T-helper 17 cell (primary cell): ENCODE measurements around the gene SMC1B. TPM values are rescaled to one million over a fixed set of nuclear protein-coding genes. Genes with fewer than 3 reads are reported as not detected.

Source experiments
- ATAC-seq: fragments of 150-1000 bp; cut with Tn5 transposase; 2 replicates; pipeline ENCODE4 v1.10.0; 2021; ENCODE audit warnings: mild to moderate bottlenecking, moderate library complexity
- DNase-seq, 3 donors: peaks; one replicate each; pipeline versions ENCODE4 v3.0.0 to v3.0.0-alpha.2; 2020 to 2021
- H3K9me3 ChIP-seq: one replicate; pipeline ENCODE4 v1.7.0; 2013; ENCODE audit warnings: low read length, mild to moderate bottlenecking; ENCODE audit not compliant: control insufficient read depth, poor library complexity, severe bottlenecking
- H3K27ac Mint-ChIP-seq: one replicate; pipeline ENCODE4 v1.8.0; 2022; ENCODE audit warnings: mild to moderate bottlenecking, moderate library complexity, mixed read lengths
- H3K27me3 Mint-ChIP-seq: one replicate; pipeline ENCODE4 v1.8.0; 2022; ENCODE audit warnings: mixed read lengths
- H3K36me3 Mint-ChIP-seq: one replicate; pipeline ENCODE4 v1.8.0; 2022; ENCODE audit warnings: low read depth, mixed read lengths
- H3K4me1 Mint-ChIP-seq: one replicate; pipeline ENCODE4 v1.8.0; 2022; ENCODE audit warnings: mild to moderate bottlenecking, mixed read lengths
- H3K4me3 Mint-ChIP-seq: one replicate; pipeline ENCODE4 v1.8.0; 2022; ENCODE audit warnings: mild to moderate bottlenecking, moderate library complexity, mixed read lengths
- total RNA-seq, 4 donors: library from RNA in 2 of 4; stranded (reverse) in 2 of 4; gene quantifications; one replicate each; pipeline ENCODE4 v1.2.3 and lab custom pipeline; 2022 to 2026

SMC1B gene
- total RNA-seq, 2 donors from 2014 or later: 0.17 TPM; not detected in 1

- H3K4me3 Mint-ChIP-seq: no peak overlapping the region
- H3K27ac Mint-ChIP-seq: peak overlapping the region; percentile 75
- ATAC-seq (no peak), DNase-seq (no peak)
- peaks cover 5% of the 10 kb centered on the region for H3K4me1 Mint-ChIP-seq
- no peaks in the 10 kb centered on the region for H3K27me3 Mint-ChIP-seq
- H3K36me3 Mint-ChIP-seq: peaks cover 8% of the 10 kb centered on the region
- no peaks in the 10 kb centered on the region for H3K9me3 ChIP-seq
Observed at GRCh38 chr22:45343143-45343542, 70.3 kb downstream of the SMC1B start.

GRCh38 chr22:45341498-45341897 is 71.9 kb downstream of the SMC1B start:
- H3K36me3 Mint-ChIP-seq: peaks cover 8% of the 10 kb centered on the region
- DNase-seq (no peak), ATAC-seq (peak; percentile 76)
- H3K4me3 Mint-ChIP-seq: no peak overlapping the region
- H3K27me3 Mint-ChIP-seq: no peaks in the 10 kb centered on the region
- H3K27ac Mint-ChIP-seq: peak overlapping the region; percentile 43
- peaks cover 7% of the 10 kb centered on the region for H3K4me1 Mint-ChIP-seq
- H3K9me3 ChIP-seq: no peaks in the 10 kb centered on the region

GRCh38 chr22:45340323-45340722 is 73.1 kb downstream of the SMC1B start:
- peaks cover 7% of the 10 kb centered on the region for H3K4me1 Mint-ChIP-seq
- H3K36me3 Mint-ChIP-seq: peaks cover 7% of the 10 kb centered on the region
- ATAC-seq (no peak), DNase-seq (no peak)
- no peaks in the 10 kb centered on the region for H3K9me3 ChIP-seq
- peak overlapping the region; percentile 43 for H3K27ac Mint-ChIP-seq
- H3K4me3 Mint-ChIP-seq: peak overlapping the region; percentile 36
- no peaks in the 10 kb centered on the region for H3K27me3 Mint-ChIP-seq

GRCh38 chr22:45338795-45339194 is 74.6 kb downstream of the SMC1B start:
- no peaks in the 10 kb centered on the region for H3K27me3 Mint-ChIP-seq
- H3K4me1 Mint-ChIP-seq: peaks cover 12% of the 10 kb centered on the region
- ATAC-seq (no peak), DNase-seq (no peak)
- H3K36me3 Mint-ChIP-seq: peaks cover 7% of the 10 kb centered on the region
- peak overlapping the region; percentile 87 for H3K27ac Mint-ChIP-seq
- H3K4me3 Mint-ChIP-seq: no peak overlapping the region
- H3K9me3 ChIP-seq: no peaks in the 10 kb centered on the region

- Mint-ChIP-seq H3K27me3 (no peaks in the 10 kb centered on the region), H3K27ac (peak overlapping the region; percentile 87), H3K4me3 (no peak overlapping the region), H3K36me3 (peaks cover 7% of the 10 kb centered on the region), H3K4me1 (peaks cover 12% of the 10 kb centered on the region)
- H3K9me3 ChIP-seq: no peaks in the 10 kb centered on the region
- DNase-seq (no peak), ATAC-seq (no peak)
Observed at GRCh38 chr22:45337536-45337935, 75.9 kb downstream of the SMC1B start.

- H3K36me3 Mint-ChIP-seq: peaks cover 7% of the 10 kb centered on the region
- no peaks in the 10 kb centered on the region for H3K9me3 ChIP-seq
- DNase-seq (no peak), ATAC-seq (no peak)
- H3K27me3 Mint-ChIP-seq: no peaks in the 10 kb centered on the region
- H3K4me1 Mint-ChIP-seq: peaks cover 12% of the 10 kb centered on the region
- H3K27ac Mint-ChIP-seq: peak overlapping the region; percentile 87
- H3K4me3 Mint-ChIP-seq: no peak overlapping the region
Observed at GRCh38 chr22:45336971-45337431, 76.4 kb downstream of the SMC1B start.

GRCh38 chr22:45335854-45336522 is 77.4 kb downstream of the SMC1B start:
- no peak for ATAC-seq
- H3K27ac Mint-ChIP-seq: peak overlapping the region; percentile 87
- no peak for DNase-seq
- H3K4me3 Mint-ChIP-seq: peak overlapping the region; percentile 28
- no peaks in the 10 kb centered on the region for H3K9me3 ChIP-seq
- no peaks in the 10 kb centered on the region for H3K27me3 Mint-ChIP-seq
- H3K4me1 Mint-ChIP-seq: peaks cover 12% of the 10 kb centered on the region
- peaks cover 7% of the 10 kb centered on the region for H3K36me3 Mint-ChIP-seq

GRCh38 chr22:45335021-45335818 is 78.2 kb downstream of the SMC1B start:
- Mint-ChIP-seq H3K4me1 (peaks cover 10% of the 10 kb centered on the region), H3K4me3 (peak overlapping the region; percentile 28), H3K27ac (no peak overlapping the region), H3K27me3 (no peaks in the 10 kb centered on the region), H3K36me3 (peaks cover 6% of the 10 kb centered on the region)
- no peaks in the 10 kb centered on the region for H3K9me3 ChIP-seq
- peak; percentile 14 for ATAC-seq
- no peak for DNase-seq

- DNase-seq: no peak
- Mint-ChIP-seq H3K27me3 (no peaks in the 10 kb centered on the region), H3K27ac (no peak overlapping the region), H3K36me3 (peaks cover 5% of the 10 kb centered on the region), H3K4me3 (no peak overlapping the region), H3K4me1 (peaks cover 7% of the 10 kb centered on the region)
- ATAC-seq: no peak
- H3K9me3 ChIP-seq: no peaks in the 10 kb centered on the region
Observed at GRCh38 chr22:45334528-45334927, 78.9 kb downstream of the SMC1B start.

GRCh38 chr22:45334068-45334467 is 79.3 kb downstream of the SMC1B start:
- no peaks in the 10 kb centered on the region for H3K27me3 Mint-ChIP-seq
- no peak overlapping the region for H3K4me3 Mint-ChIP-seq
- H3K4me1 Mint-ChIP-seq: peaks cover 8% of the 10 kb centered on the region
- no peaks in the 10 kb centered on the region for H3K9me3 ChIP-seq
- H3K36me3 Mint-ChIP-seq: peaks cover 5% of the 10 kb centered on the region
- H3K27ac Mint-ChIP-seq: no peak overlapping the region
- DNase-seq (no peak), ATAC-seq (no peak)

- no peak for DNase-seq
- ATAC-seq: peak; percentile 7
- Mint-ChIP-seq H3K36me3 (peaks cover 2% of the 10 kb centered on the region), H3K4me3 (no peak overlapping the region), H3K4me1 (peaks cover 6% of the 10 kb centered on the region), H3K27ac (peak overlapping the region; percentile 27), H3K27me3 (no peaks in the 10 kb centered on the region)
- H3K9me3 ChIP-seq: no peaks in the 10 kb centered on the region
Observed at GRCh38 chr22:45332001-45332400, 81.4 kb downstream of the SMC1B start.

- peaks cover 6% of the 10 kb centered on the region for H3K4me1 Mint-ChIP-seq
- H3K27ac Mint-ChIP-seq: peak overlapping the region; percentile 27
- no peaks in the 10 kb centered on the region for H3K9me3 ChIP-seq
- no peak for DNase-seq
- H3K36me3 Mint-ChIP-seq: peaks cover 2% of the 10 kb centered on the region
- H3K27me3 Mint-ChIP-seq: no peaks in the 10 kb centered on the region
- H3K4me3 Mint-ChIP-seq: peak overlapping the region; percentile 15
- no peak for ATAC-seq
Observed at GRCh38 chr22:45331486-45331885, 81.9 kb downstream of the SMC1B start.

- H3K9me3 ChIP-seq: no peaks in the 10 kb centered on the region
- H3K27me3 Mint-ChIP-seq: no peaks in the 10 kb centered on the region
- peaks cover 8% of the 10 kb centered on the region for H3K4me1 Mint-ChIP-seq
- peak overlapping the region; percentile 56 for H3K4me3 Mint-ChIP-seq
- H3K36me3 Mint-ChIP-seq: peaks cover 3% of the 10 kb centered on the region
- no peak for ATAC-seq
- peak overlapping the region; percentile 76 for H3K27ac Mint-ChIP-seq
- no peak for DNase-seq
Observed at GRCh38 chr22:45330548-45330947, 82.9 kb downstream of the SMC1B start.
